Uterus (tissue), 4 donors: Measurements from ENCODE around the gene ABCA1. TPM values are rescaled to one million over a fixed set of nuclear protein-coding genes. Genes with fewer than 3 reads are reported as not detected.
A peak's percentile ranks its signal among the peaks of the same experiment; 100 is the strongest.

Experiments used
- DNase-seq, 2 donors: peaks; one replicate each; pipeline ENCODE4 v3.0.0-alpha.2; 2019 to 2020
- H3K27ac ChIP-seq, 2 donors: fragments of 200-600 bp; sonication (generic); 1 replicate in 1 of 2; 2 replicates in 1 of 2; pipeline ENCODE4 v1.5.1; 2016 to 2018
- H3K27me3 ChIP-seq, 2 donors: fragments of 200-600 bp; sonication (generic); one replicate each; pipeline ENCODE4 v1.5.1; 2018 to 2019; ENCODE audit warnings: control low read depth in 1 of 2
- H3K36me3 ChIP-seq, 2 donors: fragments of 200-600 bp; sonication (generic); one replicate each; pipeline ENCODE4 v1.5.1; 2019; ENCODE audit warnings: control low read depth in 1 of 2
- H3K4me1 ChIP-seq, 2 donors: fragments of 200-600 bp; sonication (generic); one replicate each; pipeline ENCODE4 v1.5.1; 2018 to 2019; ENCODE audit warnings: control low read depth in 1 of 2
- H3K4me3 ChIP-seq, 2 donors: fragments of 200-600 bp; sonication (generic); 1 replicate in 1 of 2; 2 replicates in 1 of 2; pipeline ENCODE4 v1.5.1; 2018 to 2019; ENCODE audit warnings: mild to moderate bottlenecking in 1 of 2
- H3K9me3 ChIP-seq, 2 donors: fragments of 200-600 bp; sonication (generic); one replicate each; pipeline ENCODE4 v1.5.1; 2019; ENCODE audit warnings: control low read depth in 1 of 2
- POLR2A ChIP-seq, 2 donors: fragments of 450-650 bp; IDR thresholded peaks; one replicate each; pipeline ENCODE4 v1.6.1; 2016; ENCODE audit warnings: antibody characterized with exemption in 2 of 2, mild to moderate bottlenecking in 1 of 2, moderate library complexity in 1 of 2
- intact Hi-C: fragments of 100-400 bp; cut with DNase I; formaldehyde crosslinking; loops from one replicate; pipeline ENCODE4 v1.15.1; 2023; ENCODE audit warnings: low total_unique reads
- total RNA-seq, 4 donors: library from RNA; depleted of rRNA in 3 of 4; stranded (reverse); fragments of >200 nt in 3 of 4; gene quantifications; one replicate each; pipeline versions ENCODE4 v1.1.0 to v1.2.4, GENCODE V29; 2014 to 2023
- TF ChIP-seq, protein P1 (sequence below), 4 experiments: fragments of 200-600 bp in 2 of 4; fragments of 450-650 bp in 2 of 4; sonication (generic) in 2 of 4; IDR thresholded peaks; one replicate each; pipeline ENCODE4 v1.5.1; 2016 to 2019; ENCODE audit warnings: antibody characterized with exemption in 4 of 4, mild to moderate bottlenecking in 2 of 4, moderate library complexity in 1 of 4
- donor health status: DM: yes; HTN: yes; CAD: no.

The ABCA1 gene
- total RNA-seq, 4 donors from 2014 or later, result 13.8 to 43.3 (median 25.9) TPM

DNA sequence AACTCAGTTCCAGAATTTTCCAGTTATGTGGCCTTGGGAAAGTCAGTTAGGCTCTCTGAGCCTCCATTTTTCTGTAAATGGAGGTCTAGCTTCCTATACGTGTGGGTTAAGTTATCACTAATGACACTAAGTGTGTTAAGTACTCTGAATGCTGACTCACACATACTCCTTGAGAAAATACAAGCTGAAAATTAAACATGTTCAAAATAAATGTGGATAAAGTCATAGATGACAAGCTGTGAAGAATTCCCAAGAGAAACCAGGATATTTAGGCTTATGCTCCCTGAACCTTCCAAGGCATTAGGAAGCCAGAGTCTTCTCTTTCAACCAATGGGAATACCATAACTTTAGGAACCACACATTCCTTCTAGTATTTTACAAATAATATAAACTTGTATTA, 58.1 kb downstream of the ABCA1 start:
- no peak for DNase-seq
- intact Hi-C loops, result no loop called here
- peaks cover 17 to 23% of the 10 kb centered on the region in 2 donors for H3K4me1 ChIP-seq

DNA sequence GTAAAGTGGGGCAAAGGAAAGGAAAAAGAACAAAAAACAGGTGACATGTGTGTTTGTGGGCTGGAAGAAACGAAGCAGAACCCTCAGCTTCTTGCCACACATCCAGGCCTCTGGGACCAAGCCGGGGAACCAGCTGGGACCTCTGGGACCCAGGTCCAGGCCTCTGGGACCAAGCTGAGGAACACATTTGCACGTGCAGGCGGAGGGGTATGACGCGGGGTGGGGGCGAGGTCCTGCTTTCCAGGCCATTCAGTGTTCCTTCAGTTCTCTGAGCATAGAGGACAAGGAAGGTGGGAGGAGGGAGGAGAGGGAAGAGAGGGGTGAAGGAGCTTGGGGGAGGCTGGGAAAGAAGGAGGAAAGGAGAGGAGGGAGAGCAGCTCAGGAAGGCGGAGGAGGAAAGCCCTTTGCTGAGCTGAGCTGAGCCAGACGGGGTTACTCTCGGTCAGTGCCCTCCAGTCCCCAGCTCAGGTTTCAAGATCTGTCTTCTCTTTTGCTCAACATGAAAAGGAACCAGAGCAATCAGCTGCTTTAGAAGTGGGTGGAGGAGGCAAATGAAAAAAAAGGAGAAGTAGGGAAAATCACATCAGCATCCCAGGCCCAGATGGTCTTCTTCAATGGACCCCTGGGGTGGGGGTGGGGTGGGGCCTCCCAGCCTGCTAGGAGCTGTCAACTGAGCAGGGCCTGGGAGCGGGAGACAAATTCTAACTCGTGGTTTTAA, 59.1 kb downstream of the ABCA1 start:
- TF ChIP-seq, protein P1, sequence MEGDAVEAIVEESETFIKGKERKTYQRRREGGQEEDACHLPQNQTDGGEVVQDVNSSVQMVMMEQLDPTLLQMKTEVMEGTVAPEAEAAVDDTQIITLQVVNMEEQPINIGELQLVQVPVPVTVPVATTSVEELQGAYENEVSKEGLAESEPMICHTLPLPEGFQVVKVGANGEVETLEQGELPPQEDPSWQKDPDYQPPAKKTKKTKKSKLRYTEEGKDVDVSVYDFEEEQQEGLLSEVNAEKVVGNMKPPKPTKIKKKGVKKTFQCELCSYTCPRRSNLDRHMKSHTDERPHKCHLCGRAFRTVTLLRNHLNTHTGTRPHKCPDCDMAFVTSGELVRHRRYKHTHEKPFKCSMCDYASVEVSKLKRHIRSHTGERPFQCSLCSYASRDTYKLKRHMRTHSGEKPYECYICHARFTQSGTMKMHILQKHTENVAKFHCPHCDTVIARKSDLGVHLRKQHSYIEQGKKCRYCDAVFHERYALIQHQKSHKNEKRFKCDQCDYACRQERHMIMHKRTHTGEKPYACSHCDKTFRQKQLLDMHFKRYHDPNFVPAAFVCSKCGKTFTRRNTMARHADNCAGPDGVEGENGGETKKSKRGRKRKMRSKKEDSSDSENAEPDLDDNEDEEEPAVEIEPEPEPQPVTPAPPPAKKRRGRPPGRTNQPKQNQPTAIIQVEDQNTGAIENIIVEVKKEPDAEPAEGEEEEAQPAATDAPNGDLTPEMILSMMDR (IDR thresholded peaks at IDR 0.05), result no peak
- TF ChIP-seq POLR2A (IDR thresholded peaks at IDR 0.05), result no peak
- peaks cover 17 to 23% of the 10 kb centered on the region in 2 donors for H3K4me1 ChIP-seq
- H3K36me3 ChIP-seq, result no peaks in the 10 kb centered on the region
- no peaks in the 10 kb centered on the region for H3K9me3 ChIP-seq
- intact Hi-C loops, result no loop called here
- H3K27me3 ChIP-seq, result no peaks in the 10 kb centered on the region
- peak; percentile 85 to 90 for DNase-seq
- no peak overlapping the region for H3K4me3 ChIP-seq
- peak overlapping the region; percentile 76 to 84 for H3K27ac ChIP-seq

More for the DNA sequence above, 58.1 kb downstream of the ABCA1 start:
- H3K36me3 ChIP-seq, result no peaks in the 10 kb centered on the region
- H3K9me3 ChIP-seq, result no peaks in the 10 kb centered on the region
- peak overlapping the region; percentile 72 to 84 for H3K27ac ChIP-seq
- no peak for TF ChIP-seq POLR2A (IDR thresholded peaks at IDR 0.05)
- TF ChIP-seq, protein P1 (IDR thresholded peaks at IDR 0.05), result no peak
- H3K27me3 ChIP-seq, result no peaks in the 10 kb centered on the region
- no peak overlapping the region for H3K4me3 ChIP-seq

DNA sequence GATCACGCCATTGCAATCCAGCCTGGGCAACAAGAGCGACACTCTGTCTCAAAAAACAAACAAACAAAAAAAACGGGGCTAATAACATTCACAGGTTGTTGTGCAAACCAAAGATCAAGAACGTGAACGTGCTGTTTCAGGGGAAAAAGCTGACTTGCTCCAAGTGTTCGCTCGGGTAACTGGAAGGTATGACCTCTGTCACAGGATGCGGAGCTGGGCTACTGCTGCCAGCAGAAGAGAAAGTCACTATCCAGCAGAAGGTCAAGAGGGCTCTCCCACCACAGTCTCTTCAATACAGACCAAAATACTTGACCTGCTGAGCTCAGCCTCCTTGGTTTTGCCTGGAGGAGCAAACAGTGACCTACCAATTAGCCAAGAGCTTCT, 59.7 kb downstream of the ABCA1 start:
- Histone ChIP-seq H3K27ac (peak overlapping the region; percentile 76 to 84), H3K4me1 (peaks cover 17 to 23% of the 10 kb centered on the region in 2 donors), H3K4me3 (no peak overlapping the region), H3K9me3 (no peaks in the 10 kb centered on the region), H3K36me3 (no peaks in the 10 kb centered on the region), H3K27me3 (no peaks in the 10 kb centered on the region)
- intact Hi-C loops, result no loop called here
- no peak for DNase-seq
- no peak for TF ChIP-seq POLR2A (IDR thresholded peaks at IDR 0.05)
- TF ChIP-seq, protein P1 (IDR thresholded peaks at IDR 0.05), result no peak

DNA sequence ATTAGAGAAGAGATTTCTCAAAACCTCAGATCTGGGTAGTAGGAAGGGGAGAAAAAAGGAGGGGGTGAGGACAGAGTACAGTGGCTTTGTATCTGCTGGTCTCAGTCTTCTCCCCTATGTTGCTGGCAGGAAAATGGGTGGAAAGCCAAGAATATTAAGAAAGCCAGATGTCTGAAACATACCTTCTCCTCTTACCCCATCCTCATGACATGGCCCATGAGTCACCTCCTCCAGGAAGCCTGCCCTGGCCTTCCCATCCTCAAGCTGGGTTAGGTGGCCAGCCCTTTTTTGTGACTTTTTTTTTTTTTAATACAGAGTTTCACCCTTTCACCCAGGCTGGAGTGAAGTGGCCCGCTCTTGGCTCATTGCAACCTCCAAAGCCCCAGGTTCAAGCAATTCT, 61.8 kb downstream of the ABCA1 start:
- Histone ChIP-seq H3K9me3 (no peaks in the 10 kb centered on the region), H3K27me3 (no peaks in the 10 kb centered on the region), H3K27ac (no peak overlapping the region), H3K4me3 (no peak overlapping the region), H3K4me1 (peaks cover 16 to 17% of the 10 kb centered on the region in 2 donors), H3K36me3 (no peaks in the 10 kb centered on the region)
- intact Hi-C loops, result no loop called here
- no peak for DNase-seq
- TF ChIP-seq, protein P1 (IDR thresholded peaks at IDR 0.05), result no peak
- TF ChIP-seq POLR2A (IDR thresholded peaks at IDR 0.05), result no peak

DNA sequence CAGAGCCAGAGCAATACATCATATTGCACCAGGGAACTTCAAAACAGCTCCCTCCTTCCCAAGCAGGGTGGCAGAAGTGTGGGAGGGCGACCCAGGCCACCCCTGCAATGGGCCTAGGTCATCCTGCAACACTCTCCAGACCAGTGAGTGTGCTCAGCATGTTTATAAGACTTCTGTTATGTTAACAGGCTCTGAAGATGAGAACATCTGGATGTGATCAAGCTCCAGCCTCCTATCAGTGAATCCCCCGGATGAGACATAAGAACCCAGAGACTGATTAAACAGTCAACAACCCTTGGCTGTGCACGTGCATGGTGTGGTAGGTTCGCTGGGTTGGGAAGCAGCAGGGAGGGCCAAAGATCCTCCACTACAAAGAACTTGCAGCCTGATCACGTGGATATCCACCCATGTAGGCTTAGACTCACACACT, 63.3 kb downstream of the ABCA1 start:
- Histone ChIP-seq H3K27me3 (no peaks in the 10 kb centered on the region), H3K4me3 (no peak overlapping the region), H3K27ac (peak overlapping the region; percentile 53 to 60), H3K4me1 (peaks cover 13 to 15% of the 10 kb centered on the region in 2 donors), H3K36me3 (no peaks in the 10 kb centered on the region), H3K9me3 (no peaks in the 10 kb centered on the region)
- intact Hi-C loops, result no loop called here
- TF ChIP-seq POLR2A (IDR thresholded peaks at IDR 0.05), result no peak
- TF ChIP-seq, protein P1 (IDR thresholded peaks at IDR 0.05), result no peak
- peak; percentile 47 to 72 for DNase-seq
